UCSD-AML1 (cell line): ENCODE data around the gene PAK6.
A peak's percentile ranks its signal among the peaks of the same experiment; 100 is the strongest.

Experiments
- DNase-seq: peaks from one replicate; lab custom pipeline; 2025; ENCODE audit not compliant: unreplicated experiment; lab: John Stamatoyannopoulos, UW

Gene PAK6

DNA sequence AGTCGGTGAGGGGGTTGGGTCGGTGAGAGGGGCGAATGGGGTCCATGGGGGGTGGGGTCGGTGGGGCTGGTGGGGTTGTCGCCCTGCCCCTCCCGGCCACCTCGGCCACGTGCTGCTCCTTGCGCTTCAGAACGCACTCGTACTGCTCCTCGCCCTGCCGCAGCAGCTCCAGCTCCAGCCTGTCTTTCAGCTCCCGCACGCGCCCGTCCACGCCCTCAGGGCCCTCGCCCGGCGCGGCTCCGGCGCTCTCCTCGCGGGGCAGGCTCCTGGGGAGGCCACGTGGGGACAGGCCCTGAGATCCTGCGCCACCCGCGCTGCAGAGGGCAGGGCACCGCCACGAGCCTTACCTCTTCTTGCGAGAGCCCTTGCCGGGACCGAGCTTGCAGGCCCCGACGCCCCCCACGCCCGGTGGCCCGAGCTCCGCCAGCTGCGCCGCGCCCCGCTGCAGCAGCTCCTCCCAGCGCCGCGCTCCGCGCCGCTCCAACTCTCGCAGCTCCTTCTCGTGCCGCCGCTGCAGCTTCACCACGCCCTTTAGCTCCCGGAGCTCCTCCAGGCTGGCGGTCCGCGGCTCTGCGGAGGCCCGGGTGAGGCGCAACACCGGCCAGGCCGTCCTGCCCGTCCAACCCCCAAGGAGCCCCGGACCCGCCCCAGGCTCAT lies 52.2 kb downstream of the PAK6 start:
- no peak for DNase-seq

DNA sequence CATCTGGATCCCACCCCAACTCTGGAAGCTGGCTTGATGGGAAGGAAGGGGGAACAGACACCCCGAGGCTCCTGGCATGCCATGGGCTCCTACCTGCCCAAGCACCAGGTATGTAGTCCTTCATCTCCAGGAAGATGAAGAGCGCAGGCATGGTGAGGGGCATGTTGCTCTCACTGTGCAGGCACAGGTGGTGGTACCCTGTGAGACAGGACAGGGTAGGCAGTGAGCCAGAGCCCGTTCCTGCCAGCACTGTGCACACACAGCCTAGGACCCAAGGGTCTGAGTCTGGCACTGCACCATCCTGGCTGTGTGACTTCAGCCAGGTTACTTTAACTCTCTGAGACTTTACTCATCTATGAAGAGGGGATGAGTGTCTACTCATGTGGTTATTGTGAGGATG lies 53.4 kb downstream of the PAK6 start:
- no peak for DNase-seq

DNA sequence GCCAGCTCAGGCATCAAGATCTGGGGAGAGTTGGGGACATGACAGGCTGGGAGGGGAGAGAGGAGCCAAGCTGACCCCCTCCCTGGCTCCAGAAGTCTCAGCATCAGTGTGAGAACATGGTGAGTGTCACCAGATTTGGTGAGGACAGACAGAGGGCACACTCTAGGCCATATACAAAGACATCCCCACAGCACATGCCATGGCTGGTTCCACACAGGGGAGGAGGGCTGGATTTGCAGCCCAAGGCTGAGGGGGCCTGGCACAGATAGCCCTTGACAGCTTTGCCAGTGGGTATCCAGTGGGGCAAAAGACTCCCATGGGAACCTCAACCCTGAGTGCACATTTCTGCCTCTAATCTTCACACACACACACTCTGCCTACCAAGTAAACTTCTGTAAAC lies 54.1 kb downstream of the PAK6 start:
- DNase-seq: no peak

DNA sequence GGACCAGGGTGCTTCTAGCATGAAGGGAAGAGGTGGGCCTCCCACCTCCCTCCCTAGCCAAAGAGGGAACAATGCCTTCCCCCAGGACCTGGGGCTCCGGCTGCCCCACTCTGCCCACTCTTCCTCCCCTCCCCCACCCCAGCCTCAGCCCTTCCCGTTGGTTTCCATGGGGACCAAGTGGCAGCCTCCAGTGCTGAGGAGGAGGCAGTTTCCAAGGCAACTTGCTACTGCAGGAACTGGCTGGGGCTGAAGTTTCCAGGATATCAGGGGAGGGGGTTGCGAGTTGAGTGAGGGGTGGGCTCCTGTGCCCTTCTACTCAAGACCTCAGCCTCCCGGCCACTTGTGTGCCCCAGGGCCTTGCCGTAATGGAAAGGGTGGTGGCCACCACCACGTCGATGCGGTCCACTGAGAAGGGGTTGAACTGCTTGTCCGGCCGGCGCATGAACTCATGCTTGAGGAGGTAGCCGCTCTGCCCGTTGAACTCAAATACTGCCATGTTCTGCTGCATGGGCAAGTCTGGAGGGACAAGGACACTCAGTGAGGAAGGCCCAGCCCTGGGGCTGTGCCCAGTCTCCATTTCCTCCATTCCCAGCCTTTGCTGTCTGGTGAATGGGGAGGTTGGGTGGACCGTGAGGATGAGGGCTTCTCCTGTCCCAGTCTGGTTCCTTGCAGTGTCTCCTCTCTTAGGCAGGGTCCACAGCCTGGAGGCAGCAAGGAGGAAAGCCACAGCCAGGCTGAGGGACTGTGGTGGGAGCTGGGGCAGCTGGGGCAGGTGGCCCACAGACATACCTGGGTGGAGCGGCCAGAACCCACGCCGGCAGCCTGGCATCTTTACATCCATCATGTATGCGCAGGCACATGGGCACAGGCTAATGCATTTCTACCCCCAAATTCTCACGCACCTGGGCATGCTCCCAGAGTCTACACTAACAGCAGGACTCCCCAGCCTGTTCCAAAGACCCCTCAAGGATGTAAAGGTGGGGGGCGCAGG lies 55.3 kb downstream of the PAK6 start:
- no peak for DNase-seq

DNA sequence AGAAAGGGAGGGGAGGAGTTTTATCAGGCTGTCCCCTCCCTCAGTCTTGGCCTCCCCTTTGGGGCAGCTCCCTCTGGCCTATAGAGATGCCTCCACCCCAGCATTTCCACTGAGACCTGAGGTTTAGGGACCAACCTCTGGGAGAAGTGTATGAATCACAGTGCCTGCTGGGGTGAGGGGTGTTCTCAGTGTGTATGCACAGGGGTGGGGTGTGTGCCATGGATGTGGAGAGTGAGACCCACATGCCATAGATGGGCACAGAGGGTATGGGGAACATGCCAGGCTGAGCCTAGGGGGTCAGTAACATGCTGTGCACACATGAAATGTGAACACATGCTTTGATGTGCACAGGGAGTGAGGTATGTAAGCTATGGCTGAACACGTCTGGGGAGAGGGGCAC lies 56.4 kb downstream of the PAK6 start:
- no peak for DNase-seq

DNA sequence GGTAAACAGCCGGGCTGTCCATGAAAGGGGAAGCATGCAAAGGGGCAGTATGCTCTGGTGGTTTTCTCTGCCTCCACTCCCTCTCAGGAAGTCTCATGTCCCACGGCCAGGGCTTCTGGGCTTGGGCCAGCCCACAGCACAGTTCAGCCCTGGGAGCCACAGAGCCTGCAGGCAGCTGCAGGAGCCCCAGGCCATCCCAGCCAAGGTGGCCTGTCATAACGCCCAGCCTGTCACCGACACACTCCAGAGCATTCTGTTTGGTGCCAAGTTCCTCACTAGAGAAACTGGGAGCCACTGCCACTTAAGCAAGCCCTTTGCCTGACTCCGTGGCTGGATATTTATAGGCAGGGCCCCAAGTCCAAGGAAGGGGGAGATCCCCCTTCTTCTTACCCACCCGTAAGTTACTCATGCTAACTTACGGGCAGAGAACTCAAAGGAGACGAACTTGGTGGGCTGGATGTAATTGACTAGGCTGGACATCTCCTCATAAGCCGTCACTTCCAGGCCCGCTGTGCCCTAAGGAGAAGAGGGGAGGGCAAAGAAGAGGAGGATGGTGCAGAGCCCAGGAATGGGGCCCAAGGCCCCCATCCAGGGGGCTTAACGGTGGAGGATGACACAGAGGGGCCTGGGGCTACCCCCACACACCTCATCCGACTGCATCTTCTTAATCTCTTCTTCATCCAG lies 57.2 kb downstream of the PAK6 start:
- DNase-seq: no peak

DNA sequence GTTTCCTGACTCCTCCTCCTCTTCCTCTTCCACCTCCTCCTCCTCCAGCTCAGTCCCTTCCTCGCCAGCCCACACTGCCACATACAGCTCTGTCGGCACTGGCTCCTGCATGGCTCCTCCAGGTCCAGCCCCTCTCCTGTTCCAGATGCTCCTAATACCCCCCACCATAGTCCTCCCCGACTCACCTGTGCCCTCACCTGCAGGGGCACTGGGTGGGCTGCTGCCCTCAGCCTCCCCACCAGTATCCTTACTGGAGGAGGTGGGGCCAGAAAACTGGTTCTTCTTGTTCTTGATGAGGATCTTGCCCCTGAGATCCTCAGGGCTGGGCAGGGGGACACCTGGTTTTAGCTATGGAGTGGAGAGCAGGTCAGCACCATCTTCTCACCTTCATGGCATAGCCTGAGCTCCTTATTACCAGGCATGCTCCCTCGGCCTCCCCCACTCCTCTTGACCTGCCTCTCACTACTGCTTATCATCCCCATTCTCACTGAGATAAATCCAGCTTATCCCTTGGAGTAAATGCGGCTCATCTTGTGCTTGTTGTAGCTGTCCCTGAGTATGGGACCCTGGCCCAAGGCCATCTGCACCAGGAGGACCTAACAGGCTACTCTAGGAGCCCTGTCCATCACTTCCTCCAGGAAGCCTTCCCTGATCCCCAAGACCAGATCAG lies 57.8 kb downstream of the PAK6 start:
- DNase-seq: no peak

DNA sequence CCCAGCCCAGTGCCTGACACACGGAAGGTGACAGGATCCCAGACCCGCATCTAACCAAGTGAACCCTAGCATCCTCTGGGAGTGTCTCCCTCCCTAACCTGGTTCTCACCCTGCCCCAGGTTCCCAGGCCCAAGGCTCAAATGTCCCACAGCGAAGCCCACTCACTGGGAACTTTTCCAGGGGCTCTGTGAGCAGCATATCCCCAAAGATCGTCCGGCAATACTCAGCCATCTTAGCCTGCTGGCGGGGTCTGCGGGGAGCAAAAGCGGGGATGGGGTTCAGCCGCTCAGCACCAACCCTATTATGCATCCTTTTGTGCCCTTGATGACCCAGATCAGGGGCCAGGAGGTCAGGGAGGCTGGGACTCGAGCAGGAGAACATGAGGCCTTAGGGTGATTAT lies 58.5 kb downstream of the PAK6 start:
- DNase-seq: no peak

DNA sequence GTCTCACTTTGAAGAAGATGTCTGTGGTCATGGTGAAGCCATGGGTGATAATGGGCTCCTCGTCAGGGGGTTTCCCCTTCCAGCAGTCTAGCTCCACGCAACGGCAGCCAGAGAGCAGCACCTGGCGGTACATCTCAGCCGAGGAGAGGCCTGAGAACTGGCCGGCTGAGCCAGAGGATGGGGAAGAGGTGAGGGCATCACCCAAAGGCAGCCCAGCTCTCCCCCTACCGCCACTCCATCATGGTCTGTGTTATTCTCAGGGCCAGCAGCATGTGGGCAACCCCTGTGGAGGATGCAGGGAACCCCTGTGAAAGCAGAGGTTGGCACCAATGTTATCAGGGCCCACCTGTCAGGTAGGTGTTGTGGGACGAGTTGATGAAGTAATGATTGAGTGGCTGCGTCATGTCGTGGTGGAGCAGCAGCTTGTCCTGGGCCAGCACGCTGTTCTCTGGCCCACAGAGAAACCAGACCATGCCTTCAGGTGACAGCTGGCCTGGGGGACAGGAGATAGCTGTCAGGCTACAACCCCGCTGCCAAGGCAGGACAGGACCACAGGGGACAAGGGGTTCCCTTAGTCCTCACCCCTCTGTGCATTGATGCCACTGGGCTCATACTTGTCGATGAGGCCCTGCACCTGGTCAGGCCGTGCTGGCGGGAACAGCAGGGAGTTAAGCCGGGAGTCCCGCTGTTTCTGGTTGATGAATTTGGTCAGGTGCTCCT lies 59.5 kb downstream of the PAK6 start:
- no peak for DNase-seq

DNA sequence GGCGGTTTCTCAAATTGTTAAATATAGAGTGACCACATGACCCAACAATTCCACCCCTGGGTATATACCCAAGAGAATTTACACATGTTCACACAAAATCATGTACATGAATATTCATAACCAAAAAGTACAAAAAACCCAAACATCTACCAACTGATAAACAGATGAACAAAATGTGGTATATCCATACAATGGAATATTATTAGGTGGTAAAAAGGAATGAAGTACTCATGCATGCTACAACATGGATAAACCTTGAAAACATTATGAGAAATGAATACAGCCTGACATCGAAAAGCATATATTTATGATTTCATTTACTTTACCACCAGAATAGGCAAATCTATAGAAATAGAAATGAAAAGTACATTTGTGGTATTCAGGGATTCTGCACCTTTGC lies 61.5 kb downstream of the PAK6 start:
- DNase-seq: no peak

DNA sequence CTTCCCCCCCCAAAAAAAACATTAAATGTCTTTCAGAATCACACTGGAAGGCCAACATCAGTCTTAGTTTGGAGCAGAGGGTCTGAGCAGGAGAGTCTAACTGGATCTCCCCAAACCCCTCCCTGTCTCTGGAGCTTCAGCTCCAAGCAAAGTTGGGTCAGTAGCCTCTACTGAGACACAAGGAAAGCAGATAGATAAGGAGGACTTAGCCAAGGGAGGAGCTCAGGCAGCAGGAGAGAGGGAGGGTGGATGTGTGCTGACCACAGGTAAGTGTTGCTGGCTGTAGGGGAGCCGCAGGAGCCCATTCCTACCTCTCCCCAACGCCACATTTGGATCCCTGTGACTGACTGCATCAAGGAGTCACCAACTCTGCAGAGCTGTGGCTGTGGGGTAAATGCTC lies 61.9 kb downstream of the PAK6 start:
- no peak for DNase-seq

DNA sequence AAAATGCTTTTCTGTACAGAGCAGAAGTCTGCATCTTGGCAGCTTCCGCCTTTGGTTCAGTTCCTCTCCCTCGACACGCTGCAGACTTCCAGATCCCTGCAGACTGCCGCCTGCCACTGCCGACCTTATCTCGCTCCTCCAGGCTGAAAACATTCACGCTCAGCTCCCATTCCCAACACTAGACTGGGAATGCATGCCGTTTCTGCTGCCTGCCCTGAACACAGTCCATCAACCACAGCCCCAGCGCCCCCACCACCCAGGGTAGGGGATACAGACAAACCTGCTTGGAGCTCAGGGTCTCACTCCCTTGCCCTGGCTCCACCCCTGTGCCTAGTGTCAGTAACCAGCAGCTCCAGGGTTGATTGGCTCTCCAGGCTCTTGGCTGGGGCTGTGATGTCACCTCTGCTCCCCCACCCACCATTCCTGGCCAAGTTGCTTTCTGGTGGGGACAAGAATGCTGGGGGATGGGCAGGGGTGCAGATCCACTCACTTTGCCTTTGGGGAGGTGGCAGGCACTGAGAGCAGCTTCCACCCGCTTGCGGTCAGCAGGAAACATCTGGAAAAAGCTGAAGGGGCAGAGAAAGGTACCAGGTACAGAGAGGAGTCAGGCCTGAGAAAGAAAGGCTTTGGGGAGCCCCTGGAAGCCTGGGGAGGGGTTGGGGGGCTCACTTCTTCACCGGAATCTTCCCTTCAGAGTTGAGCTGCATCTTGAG lies 62.8 kb downstream of the PAK6 start:
- no peak for DNase-seq

DNA sequence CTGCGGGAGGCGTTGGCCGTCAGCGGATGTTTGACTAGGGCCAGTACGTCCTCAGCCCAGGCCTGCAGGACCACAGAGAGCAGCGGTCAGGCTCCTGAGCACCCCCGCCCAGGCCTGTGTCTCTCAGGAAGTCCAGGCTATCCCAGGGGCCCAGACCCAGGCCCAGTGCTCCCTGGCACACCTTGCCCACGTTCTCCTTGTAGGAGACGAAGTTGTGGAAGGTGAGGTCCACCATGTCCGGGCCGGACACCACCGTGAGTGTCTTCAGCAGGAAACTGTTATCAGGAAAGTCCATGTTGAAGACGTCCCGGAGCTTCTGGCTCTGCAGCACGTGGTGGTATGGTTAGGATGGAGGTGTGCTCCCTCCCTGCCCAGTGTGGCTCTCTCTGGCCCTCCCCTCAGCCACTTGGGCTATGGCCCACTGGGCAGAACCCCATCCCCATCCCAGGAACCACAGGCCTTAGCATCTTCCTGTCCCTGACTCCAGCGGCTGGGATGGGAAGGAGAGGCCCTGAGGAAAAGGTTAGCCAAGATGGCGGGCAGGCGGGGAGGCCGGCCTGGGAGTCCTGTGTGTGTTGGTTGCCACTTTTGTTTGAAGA lies 63.5 kb downstream of the PAK6 start:
- DNase-seq: no peak

DNA sequence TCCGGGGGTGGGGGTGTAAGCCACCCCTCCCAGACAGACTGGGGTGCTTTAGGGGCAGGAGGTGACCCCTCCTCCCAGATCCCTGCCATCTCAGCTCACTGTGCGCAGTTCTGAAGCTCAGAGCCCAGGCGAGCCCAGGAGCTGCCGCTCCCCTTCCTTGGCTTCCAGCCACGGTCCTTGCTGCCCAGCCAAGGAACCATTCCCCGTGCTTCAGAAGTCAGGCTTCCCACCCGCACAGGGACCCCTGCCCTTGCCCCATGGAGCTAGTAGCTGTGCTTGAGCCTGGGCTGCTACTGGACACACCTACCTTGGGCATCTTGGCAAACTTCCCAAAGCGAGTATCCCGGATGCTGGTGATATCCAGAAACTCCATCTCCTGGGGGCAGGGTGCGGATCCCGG lies 64.1 kb downstream of the PAK6 start:
- no peak for DNase-seq

DNA sequence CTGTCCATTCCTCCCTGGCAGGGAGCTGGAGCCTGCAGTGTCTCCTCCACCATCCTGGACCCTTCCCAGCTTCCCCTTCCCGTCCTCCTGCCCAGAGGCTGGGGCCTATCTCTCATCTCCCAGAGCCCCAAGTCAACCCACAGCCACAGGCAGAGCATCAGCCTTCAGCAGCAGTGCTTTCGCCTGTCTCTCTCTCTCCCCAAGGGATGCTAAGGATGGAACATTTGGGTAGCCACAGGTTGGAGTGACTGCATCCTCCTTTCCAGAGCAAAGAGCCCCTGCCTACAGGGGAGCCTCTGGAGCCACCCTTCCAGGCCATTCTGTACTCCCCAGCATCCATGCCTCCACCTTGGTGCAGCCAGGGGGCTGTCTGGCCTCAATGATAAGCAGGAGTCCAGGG lies 64.7 kb downstream of the PAK6 start:
- DNase-seq: no peak

DNA sequence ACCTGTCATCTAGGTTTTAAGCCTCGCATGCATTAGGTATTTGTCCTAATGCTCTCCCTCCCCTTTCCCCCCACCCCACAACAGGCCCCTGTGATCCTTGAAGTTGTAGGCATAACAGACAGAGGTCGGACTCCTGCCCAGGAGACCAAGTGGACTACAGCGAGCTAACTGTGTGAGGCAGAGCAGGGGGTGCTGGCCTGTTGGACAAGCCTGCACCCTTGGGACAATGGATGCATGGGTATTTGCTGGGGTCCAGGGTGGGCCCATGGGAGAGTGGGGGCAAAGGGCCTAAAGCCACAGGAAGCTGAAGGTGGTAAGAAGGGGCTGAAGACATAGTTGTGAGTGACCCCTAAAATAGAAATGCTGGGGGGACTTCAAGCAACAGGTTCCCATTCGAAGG lies 66.4 kb downstream of the PAK6 start:
- no peak for DNase-seq

DNA sequence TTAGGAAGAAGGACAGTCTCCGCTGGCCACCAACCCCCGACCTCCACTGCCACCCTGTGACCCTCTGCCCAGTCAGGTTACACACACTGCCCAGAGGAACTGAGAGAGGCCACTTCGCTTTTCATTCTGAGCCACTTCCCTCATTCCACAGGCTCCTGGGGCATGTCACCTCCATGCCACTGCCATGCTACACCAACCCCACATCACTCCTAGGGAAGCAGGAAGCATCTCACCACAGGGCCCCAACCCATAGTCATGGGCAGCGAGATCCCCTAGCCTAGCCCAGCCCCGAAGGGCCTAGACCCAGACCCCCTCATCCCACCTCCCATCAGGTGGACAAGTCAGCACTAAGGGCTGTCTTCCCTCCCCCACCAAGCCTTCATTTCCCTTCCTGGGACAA lies 67.5 kb downstream of the PAK6 start:
- peak; percentile 47 for DNase-seq

DNA sequence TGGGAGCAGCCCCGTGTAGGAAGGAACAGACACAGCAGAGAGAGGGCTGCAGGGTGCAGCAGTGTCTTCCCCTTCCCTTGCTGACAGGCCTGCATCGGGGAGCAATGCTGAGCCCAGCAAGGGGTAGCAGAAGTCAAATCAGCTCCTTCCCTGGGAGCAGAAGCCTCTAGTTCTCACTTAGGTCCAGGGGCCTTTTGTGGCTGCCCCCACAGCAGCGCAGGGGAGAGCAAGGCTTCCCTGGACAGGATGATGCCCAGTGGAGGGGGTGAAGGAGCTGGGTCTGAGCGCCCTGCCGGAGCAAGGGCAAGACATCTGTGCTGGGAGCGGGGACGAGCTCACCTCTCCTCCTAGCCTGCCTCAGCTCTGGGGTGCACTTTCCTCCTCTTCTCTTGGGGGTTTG lies 68.0 kb downstream of the PAK6 start:
- no peak for DNase-seq

DNA sequence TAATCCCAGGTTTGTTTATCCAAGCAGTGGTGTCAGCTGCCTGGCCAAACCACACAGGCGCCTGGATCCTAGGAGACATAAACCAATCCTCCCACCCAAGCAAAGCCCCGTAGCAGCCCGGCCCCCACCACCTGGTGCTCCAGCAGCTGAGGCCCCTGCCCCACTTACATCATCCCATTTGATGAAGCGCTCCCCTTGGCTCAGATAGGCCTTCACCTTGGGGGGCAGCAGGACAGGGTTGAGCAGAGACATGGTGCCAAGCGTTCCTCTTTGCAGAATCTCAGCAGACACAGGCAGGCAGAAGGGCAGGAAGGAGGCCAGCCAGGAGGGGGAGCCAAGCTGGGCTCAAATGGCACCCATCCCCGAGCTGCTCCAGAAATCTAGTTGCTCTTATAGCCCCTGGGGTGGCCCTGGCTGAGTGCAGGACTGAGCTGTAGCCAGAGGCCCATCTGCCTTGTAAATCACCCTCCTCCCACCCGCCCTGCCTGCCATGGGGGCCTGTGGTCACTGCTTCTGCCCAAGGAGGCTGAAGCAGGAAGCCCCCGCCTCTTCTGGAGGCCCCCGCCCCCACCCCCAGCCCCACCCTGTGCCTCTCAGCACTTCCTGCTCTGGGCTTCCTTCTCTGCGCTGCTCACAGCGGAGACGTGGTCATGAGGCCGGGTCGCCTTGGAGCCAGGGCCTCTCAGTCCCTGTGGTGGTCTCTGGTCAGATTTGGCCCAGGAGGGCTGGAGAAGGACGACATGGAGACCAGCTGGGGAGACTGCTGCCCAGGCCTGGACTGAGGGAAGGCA lies 68.8 kb downstream of the PAK6 start, which contains the start of gene PLCB2:
Gene PLCB2 (minus strand): TSS at position 515 of the 791 bp plus-strand sequence. CDS start 263 bp downstream, at position 252.
- DNase-seq: peak; percentile 87
